ENCODE results near the gene LNX2.

DNA sequence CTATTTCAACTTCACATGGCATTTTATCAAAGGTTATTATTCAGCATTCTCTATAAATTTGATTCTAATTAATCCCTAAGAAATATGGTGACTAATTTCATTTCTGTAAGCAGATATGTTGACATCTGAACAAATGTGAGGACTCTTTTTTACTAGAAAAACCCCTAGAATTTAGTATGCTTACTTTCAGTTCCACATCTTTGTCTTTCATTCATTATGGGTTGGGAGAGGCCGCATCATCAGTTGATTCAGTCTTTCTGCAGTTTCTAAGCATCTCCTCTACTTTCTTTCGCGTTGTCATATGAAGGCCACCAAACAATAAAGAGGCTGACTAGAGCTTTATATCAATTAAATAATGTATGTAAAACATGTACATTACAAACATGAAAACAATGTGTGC is 114.5 kb downstream of the LNX2 start:
- TF ChIP-seq, protein P1, sequence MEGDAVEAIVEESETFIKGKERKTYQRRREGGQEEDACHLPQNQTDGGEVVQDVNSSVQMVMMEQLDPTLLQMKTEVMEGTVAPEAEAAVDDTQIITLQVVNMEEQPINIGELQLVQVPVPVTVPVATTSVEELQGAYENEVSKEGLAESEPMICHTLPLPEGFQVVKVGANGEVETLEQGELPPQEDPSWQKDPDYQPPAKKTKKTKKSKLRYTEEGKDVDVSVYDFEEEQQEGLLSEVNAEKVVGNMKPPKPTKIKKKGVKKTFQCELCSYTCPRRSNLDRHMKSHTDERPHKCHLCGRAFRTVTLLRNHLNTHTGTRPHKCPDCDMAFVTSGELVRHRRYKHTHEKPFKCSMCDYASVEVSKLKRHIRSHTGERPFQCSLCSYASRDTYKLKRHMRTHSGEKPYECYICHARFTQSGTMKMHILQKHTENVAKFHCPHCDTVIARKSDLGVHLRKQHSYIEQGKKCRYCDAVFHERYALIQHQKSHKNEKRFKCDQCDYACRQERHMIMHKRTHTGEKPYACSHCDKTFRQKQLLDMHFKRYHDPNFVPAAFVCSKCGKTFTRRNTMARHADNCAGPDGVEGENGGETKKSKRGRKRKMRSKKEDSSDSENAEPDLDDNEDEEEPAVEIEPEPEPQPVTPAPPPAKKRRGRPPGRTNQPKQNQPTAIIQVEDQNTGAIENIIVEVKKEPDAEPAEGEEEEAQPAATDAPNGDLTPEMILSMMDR (conservative IDR thresholded peaks at IDR 0.05; ENCODE audit: low read length) = no peak
- TF ChIP-seq EZH2phosphoT487 (IDR thresholded peaks at IDR 0.05; ENCODE audit: borderline replicate concordance, low read depth, low read length) = no peak

Data from OCI-LY7 (cell line).